ENCODE data around the gene ERCC6. TPM values are rescaled to one million over a fixed set of nuclear protein-coding genes. Genes with fewer than 3 reads are reported as not detected.

ERCC6 gene
- polyA plus RNA-seq, 1 donor from 2014 or later: 13.9 TPM

GRCh38 chr10:49532461-49532860 lies 6.5 kb downstream of the ERCC6 start:
- Histone ChIP-seq H3K4me2 (ENCODE audit: low read length) (no peak overlapping the region), H3K9me2 (ENCODE audit: insufficient read depth, low read length) (no peaks in the 10 kb centered on the region), H3K36me3 (ENCODE audit: insufficient read depth, low read length) (peaks cover 10% of the 10 kb centered on the region), H2AFZ (ENCODE audit: low read depth, low read length) (no peak overlapping the region), H3K79me2 (replicated peaks; ENCODE audit: insufficient read depth, low read length) (no peaks in the 10 kb centered on the region), H3K9me3 (ENCODE audit: low read length) (no peaks in the 10 kb centered on the region), H3K9ac (ENCODE audit: low read length) (no peak overlapping the region), H3F3A (ENCODE audit: insufficient read depth, low read length, poor library complexity, severe bottlenecking) (no peaks in the 10 kb centered on the region), H3K4me3 (ENCODE audit: low read length) (no peak overlapping the region), H3K27ac (ENCODE audit: low read length) (no peak overlapping the region), H4K20me1 (ENCODE audit: insufficient read depth) (no peaks in the 10 kb centered on the region), H3K27me3 (ENCODE audit: insufficient read depth, low read depth, low read length) (no peaks in the 10 kb centered on the region)
- TF ChIP-seq TAF1 (IDR thresholded peaks at IDR 0.05; ENCODE audit: low read depth): no peak
- TF ChIP-seq CTCF (IDR thresholded peaks at IDR 0.05; ENCODE audit: poor library complexity, severe bottlenecking): no peak
- TF ChIP-seq MXI1 (conservative IDR thresholded peaks at IDR 0.05; ENCODE audit: poor library complexity, severe bottlenecking): no peak
- TF ChIP-seq POLR2AphosphoS5 (IDR thresholded peaks at IDR 0.05): no peak
- no peak for TF ChIP-seq EZH2 (IDR thresholded peaks at IDR 0.05; ENCODE audit: borderline replicate concordance, insufficient read depth, low read length, poor library complexity, severe bottlenecking)
- TF ChIP-seq REST (IDR thresholded peaks at IDR 0.05; ENCODE audit: borderline replicate concordance): no peak
- TF ChIP-seq SMC3 (conservative IDR thresholded peaks at IDR 0.05; ENCODE audit: poor library complexity): no peak
- TF ChIP-seq EP300 (conservative IDR thresholded peaks at IDR 0.05; ENCODE audit: poor library complexity, severe bottlenecking): no peak
- TF ChIP-seq RAD21 (conservative IDR thresholded peaks at IDR 0.05): no peak

- Histone ChIP-seq H3K27ac (ENCODE audit: low read length) (no peak overlapping the region), H3K27me3 (ENCODE audit: insufficient read depth, low read depth, low read length) (no peaks in the 10 kb centered on the region), H3F3A (ENCODE audit: insufficient read depth, low read length, poor library complexity, severe bottlenecking) (no peaks in the 10 kb centered on the region), H3K4me3 (ENCODE audit: low read length) (no peak overlapping the region), H3K4me2 (ENCODE audit: low read length) (no peak overlapping the region), H3K36me3 (ENCODE audit: insufficient read depth, low read length) (peaks cover 10% of the 10 kb centered on the region), H3K9me3 (ENCODE audit: low read length) (no peaks in the 10 kb centered on the region), H3K9ac (ENCODE audit: low read length) (no peak overlapping the region), H4K20me1 (ENCODE audit: insufficient read depth) (no peaks in the 10 kb centered on the region), H3K9me2 (ENCODE audit: insufficient read depth, low read length) (no peaks in the 10 kb centered on the region), H3K79me2 (replicated peaks; ENCODE audit: insufficient read depth, low read length) (no peaks in the 10 kb centered on the region), H2AFZ (ENCODE audit: low read depth, low read length) (no peak overlapping the region)
- TF ChIP-seq EZH2 (IDR thresholded peaks at IDR 0.05; ENCODE audit: borderline replicate concordance, insufficient read depth, low read length, poor library complexity, severe bottlenecking): no peak
- TF ChIP-seq CTCF (IDR thresholded peaks at IDR 0.05; ENCODE audit: poor library complexity, severe bottlenecking): no peak
- TF ChIP-seq REST (IDR thresholded peaks at IDR 0.05; ENCODE audit: borderline replicate concordance): no peak
- no peak for TF ChIP-seq TAF1 (IDR thresholded peaks at IDR 0.05; ENCODE audit: low read depth)
- TF ChIP-seq POLR2AphosphoS5 (IDR thresholded peaks at IDR 0.05): no peak
- TF ChIP-seq EP300 (conservative IDR thresholded peaks at IDR 0.05; ENCODE audit: poor library complexity, severe bottlenecking): no peak
- no peak for TF ChIP-seq SMC3 (conservative IDR thresholded peaks at IDR 0.05; ENCODE audit: poor library complexity)
- TF ChIP-seq RAD21 (conservative IDR thresholded peaks at IDR 0.05): no peak
- no peak for TF ChIP-seq MXI1 (conservative IDR thresholded peaks at IDR 0.05; ENCODE audit: poor library complexity, severe bottlenecking)
These were observed 9.9 kb downstream of the ERCC6 start for GRCh38 chr10:49528977-49529506.
